GM18526 (cell line): ENCODE measurements around the gene SPATA1.

ENCODE experiments used
- POLR2A ChIP-seq: IDR thresholded peaks from 3 replicates; pipeline ENCODE4 v1.6.1; 2011; ENCODE audit not compliant: insufficient read length; ENCODE audit errors: extremely low read depth

SPATA1 gene

GRCh38 chr1:84571150-84571535, 65.0 kb downstream of the SPATA1 start:
- TF ChIP-seq POLR2A, result no peak

DNA sequence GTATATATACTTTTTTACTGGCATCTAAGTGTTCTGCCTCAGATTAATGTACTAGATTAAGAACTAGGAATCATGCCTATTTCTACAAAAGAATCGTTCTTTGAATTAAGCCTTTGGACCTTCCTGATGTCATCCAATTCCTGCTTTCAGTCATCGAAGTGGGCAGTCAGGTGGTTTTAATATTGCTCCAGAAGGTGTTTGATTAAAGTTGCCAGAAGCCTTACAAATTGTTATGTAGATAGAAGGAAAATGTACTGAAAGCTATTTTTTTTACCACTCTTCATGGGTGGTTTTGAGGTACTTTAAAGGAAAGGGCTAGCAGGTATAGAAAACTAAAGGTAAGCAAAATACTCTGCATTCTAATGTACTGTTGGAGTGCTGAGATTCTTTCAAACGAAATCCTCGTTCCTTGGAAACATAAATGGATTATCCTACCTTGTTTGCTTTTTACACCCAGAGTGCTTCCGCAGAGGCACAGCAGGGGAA, 67.3 kb downstream of the SPATA1 start:
- TF ChIP-seq POLR2A, result no peak

GRCh38 chr1:84573967-84574842, 68.0 kb downstream of the SPATA1 start, which contains the start of gene CTBS:
TSS of gene CTBS (minus strand) at chr1:84574440. CDS start at chr1:84574415, 25 bp downstream.
- peak; percentile 97 for TF ChIP-seq POLR2A

DNA sequence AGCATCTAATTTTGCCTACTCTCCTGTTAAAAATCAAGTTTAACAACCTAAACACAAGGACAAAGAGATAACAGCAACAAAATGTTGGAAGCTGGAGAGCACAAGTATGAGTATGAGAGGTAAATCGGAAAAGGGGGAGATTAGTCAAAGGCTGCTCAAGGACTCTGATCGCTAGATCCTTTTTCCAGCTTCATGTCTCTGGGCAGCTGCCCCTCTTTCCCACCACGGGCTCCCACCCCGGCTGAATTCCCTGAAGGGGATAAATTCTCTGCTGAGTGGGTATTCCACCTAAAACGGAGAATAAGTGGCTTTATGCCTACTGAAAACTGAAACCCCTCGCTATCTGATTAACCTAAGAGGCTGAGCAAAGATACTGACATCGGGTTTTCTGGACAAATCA, 68.8 kb downstream of the SPATA1 start:
- TF ChIP-seq POLR2A, result no peak

DNA sequence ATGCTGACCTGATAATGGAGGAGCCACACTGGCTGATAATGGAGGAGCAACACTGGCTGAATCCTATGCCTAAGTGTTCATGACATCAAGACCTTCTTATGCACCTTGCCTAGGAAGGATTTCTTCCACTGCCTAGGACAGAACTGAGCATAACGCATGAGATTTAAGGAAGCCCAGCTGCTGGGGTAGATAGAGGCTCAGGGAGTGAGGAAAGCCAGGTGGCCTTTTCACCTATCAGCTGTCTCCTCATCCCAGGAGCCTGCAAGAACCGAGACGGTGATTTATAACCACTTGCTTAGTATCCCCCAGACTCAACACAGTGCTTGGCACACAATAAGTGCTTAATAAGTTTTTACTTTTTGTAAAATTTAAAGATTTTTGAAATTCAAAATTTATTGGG, 75.5 kb downstream of the SPATA1 start:
- TF ChIP-seq POLR2A, result no peak

DNA sequence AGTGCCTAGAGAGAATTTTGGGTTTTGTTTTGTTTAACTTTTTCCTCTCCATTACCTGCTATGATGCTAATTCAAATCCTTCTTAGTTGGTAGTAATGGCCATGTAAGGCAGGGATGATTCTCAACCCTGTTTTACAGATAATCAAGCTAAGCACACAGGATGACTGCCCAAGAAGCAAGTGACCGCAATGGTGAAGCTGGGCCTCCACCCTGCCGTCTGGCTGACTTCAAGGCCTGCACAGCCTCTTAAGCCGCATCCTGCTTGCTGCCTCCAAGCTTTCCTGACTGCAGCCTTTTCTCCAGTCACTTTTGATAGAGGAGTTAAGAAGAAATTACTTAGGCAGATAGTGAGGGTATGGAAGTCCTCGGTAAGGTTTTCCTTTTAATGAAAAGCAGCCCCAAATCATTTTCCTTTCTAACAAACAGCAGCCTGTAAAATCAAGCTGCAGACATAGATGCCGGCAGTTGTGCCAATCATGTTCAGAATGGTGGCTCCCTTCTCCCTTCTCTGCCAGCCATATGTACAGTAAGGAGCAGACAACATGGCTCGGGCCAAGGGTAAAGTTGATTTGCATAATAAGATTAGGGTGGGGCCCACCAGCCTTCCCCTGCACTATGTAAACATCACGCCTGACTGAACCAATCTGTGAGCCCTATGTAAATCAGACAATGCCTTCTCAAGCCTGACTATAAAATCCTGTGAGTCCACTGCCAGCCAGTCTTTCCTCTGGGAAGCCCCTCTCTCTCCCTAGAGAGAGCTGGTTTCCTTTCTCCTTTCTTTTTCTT, 76.8 kb downstream of the SPATA1 start:
- no peak for TF ChIP-seq POLR2A

DNA sequence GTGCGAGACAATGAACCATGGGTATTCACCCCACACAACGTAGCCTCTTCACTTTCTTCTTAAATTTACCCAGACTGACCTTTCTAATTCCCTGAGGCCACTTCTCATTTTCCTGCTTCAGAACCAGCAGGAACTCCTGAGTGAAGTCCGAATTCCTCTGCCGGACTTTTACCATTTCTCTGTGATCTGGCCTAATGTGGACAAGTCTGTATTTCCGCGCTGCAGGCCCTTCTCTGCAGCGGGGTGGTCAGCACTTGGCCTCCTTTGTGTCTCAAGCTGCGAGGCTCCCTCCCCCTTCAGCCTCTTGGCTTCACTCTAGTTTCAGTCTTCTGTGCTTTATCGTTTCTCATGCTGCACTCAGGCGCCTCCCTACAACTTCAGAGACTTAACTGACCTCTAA, 77.5 kb downstream of the SPATA1 start:
- TF ChIP-seq POLR2A, result no peak

DNA sequence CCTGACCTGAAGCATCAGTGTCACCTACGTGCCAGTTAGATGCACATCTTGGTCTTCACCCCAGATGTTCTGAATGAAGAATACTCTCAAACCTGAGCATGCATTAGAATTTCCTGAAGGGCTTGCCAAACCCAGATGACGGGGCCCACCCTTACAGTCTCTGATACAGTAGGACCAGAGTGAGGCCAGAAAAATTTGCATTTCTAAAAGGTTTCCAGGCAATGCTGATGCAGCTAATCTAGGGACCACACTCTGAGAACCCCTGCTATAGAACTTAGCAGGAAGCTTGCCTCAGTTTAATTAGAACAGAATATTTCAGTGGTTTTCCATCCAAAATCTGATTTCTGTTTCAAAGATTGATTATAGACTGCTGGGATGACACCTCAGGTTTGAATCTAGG, 77.9 kb downstream of the SPATA1 start:
- no peak for TF ChIP-seq POLR2A

DNA sequence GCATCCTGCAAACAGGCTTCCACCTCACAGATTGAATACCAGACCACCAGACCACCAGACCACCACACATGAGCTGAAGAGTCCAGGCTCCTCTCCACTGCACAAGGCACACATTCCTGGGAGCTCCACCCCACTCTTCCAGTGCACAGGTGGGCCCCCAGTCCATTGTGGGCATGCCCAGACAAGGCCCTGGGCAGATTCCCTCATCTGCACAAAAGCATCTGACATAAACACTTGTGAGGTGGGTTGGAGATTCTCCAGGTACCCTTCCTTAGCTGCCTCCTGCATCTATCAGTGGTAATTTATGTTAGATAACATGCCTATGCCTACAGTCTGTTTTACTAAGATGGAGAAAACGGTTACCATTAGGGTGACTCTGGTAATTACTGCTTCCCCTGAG, 79.6 kb downstream of the SPATA1 start:
- no peak for TF ChIP-seq POLR2A

DNA sequence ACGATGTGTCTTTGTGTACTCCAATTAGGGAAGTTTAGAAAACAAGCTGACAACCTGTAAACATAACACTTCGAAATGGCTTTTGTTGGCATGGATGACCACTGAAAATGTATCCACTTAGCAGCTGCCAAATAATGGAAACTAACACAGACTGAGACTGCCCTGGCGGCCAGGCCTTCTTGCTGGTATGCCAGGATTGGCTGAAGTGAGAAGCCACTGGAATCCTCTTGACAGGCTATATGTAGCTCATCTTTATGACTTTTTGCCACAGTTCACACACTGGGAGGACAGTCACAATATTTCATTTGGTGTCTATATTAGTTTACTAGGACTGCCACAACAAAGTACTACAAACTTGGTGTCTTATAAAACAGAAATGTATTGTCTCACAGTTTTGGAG, 80.9 kb downstream of the SPATA1 start:
- no peak for TF ChIP-seq POLR2A

- no peak for TF ChIP-seq POLR2A
Observed at GRCh38 chr1:84597011-84597410, 90.8 kb downstream of the SPATA1 start.

- TF ChIP-seq POLR2A, result no peak
Observed at GRCh38 chr1:84598418-84598817, 92.2 kb downstream of the SPATA1 start.

GRCh38 chr1:84598846-84599741, 92.9 kb downstream of the SPATA1 start:
- TF ChIP-seq POLR2A, result no peak

- no peak for TF ChIP-seq POLR2A
Observed at GRCh38 chr1:84600796-84601195, 94.6 kb downstream of the SPATA1 start.

DNA sequence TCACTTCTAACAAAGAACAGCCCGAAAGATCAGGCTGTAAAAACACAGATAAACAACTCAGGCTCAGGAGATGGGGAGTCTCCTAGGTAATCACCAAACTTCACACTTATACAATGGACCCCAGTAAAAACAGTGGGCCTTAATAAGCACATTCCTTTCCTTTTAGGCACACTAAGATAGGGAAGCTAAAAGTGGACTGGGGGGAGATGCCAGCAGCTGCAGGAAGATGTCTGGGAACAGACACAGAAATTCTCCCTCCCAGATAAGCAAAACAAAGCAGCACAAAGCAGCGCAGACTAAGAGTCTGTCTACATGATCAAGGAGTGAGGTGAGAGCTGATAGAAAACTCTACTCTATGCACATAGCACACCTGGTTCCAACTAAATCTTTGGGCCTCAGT, 97.0 kb downstream of the SPATA1 start:
- TF ChIP-seq POLR2A, result no peak
